A673 (cell line): ENCODE measurements around the gene WNT11. TPM values are rescaled to one million over a fixed set of nuclear protein-coding genes. Genes with fewer than 3 reads are reported as not detected.

Experiments
- BruUV-seq: library from RNA; stranded (reverse); fragments of 400-500 nt; replicated peaks from 2 replicates; lab custom pipeline; 2021; lab: Mats Ljungman, UMichigan
- CTCF ChIA-PET: fragments of 300-600 bp; sonication (Branson Sonifier 250); formaldehyde crosslinking; loops from one replicate; lab custom pipeline; 2022; ENCODE audit warnings: antibody characterized with exemption; lab: Charles Lee
- POLR2A ChIA-PET: fragments of 300-600 bp; sonication (Branson Sonifier 250); formaldehyde crosslinking; loops from one replicate; lab custom pipeline; 2022; ENCODE audit warnings: antibody characterized with exemption; ENCODE audit not compliant: low non-redundant PET; lab: Charles Lee
- DNase-seq: peaks from one replicate; pipeline ENCODE4 v3.0.0-alpha.2; 2015; ENCODE audit warnings: low spot score
- H3K27ac ChIP-seq: fragments of 200-600 bp; sonication (generic); 2 replicates; pipeline ENCODE4 v1.5.1; 2016; ENCODE audit warnings: mixed run types, low read depth, mild to moderate bottlenecking, mixed read lengths, antibody characterized with exemption, low read length; ENCODE audit not compliant: poor library complexity, severe bottlenecking
- H3K27me3 ChIP-seq: fragments of 200-600 bp; sonication (generic); replicated peaks from 2 replicates; pipeline ENCODE4 v1.6.1; 2017; ENCODE audit warnings: mixed run types, low read depth, mild to moderate bottlenecking, mixed read lengths, antibody characterized with exemption, low read length; ENCODE audit not compliant: insufficient read depth, poor library complexity
- H3K36me3 ChIP-seq: fragments of 200-600 bp; sonication (generic); 2 replicates; pipeline ENCODE4 v1.6.1; 2016; ENCODE audit warnings: mixed run types, mild to moderate bottlenecking, mixed read lengths, antibody characterized with exemption, low read length; ENCODE audit not compliant: insufficient read depth, poor library complexity, severe bottlenecking
- H3K4me1 ChIP-seq: fragments of 200-600 bp; sonication (generic); 2 replicates; pipeline ENCODE4 v1.6.1; 2017; ENCODE audit warnings: mixed run types, mild to moderate bottlenecking, mixed read lengths, antibody characterized with exemption, low read length; ENCODE audit not compliant: insufficient read depth, poor library complexity, severe bottlenecking
- H3K4me3 ChIP-seq: fragments of 200-600 bp; sonication (generic); 2 replicates; pipeline ENCODE4 v1.5.1; 2016; ENCODE audit warnings: low read depth, mixed run types, mild to moderate bottlenecking, mixed read lengths, low read length; ENCODE audit not compliant: poor library complexity, severe bottlenecking
- H3K9me3 ChIP-seq: fragments of 200-600 bp; sonication (generic); 2 replicates; pipeline ENCODE4 v1.6.1; 2016; ENCODE audit warnings: mixed run types, low read depth, mild to moderate bottlenecking, mixed read lengths, antibody characterized with exemption, low read length; ENCODE audit not compliant: poor library complexity, severe bottlenecking
- CTCF ChIP-seq: fragments of 300-800, 200-600 bp; sonication (generic); conservative IDR thresholded peaks from 2 replicates; pipeline ENCODE4 v1.5.1; 2017; ENCODE audit warnings: low read depth, mild to moderate bottlenecking, antibody characterized with exemption, low read length, moderate library complexity, mixed read lengths
- EZH2 ChIP-seq: fragments of 200-600 bp; sonication (generic); IDR thresholded peaks from 2 replicates; pipeline ENCODE4 v1.6.1; 2017; ENCODE audit warnings: borderline replicate concordance, low read depth, mild to moderate bottlenecking, mixed read lengths, antibody characterized with exemption, low read length; ENCODE audit not compliant: poor library complexity, severe bottlenecking
- intact Hi-C: fragments of 100-400 bp; cut with micrococcal nuclease; formaldehyde crosslinking; loops from one replicate; pipeline ENCODE4 v1.10.0; 2022; ENCODE audit not compliant: unreplicated experiment
- total RNA-seq: library from RNA; stranded (reverse); gene quantifications from 2 replicates; pipeline ENCODE4 v1.2.3, GENCODE V29; 2021

The WNT11 gene
- total RNA-seq, 1 experiment from 2014 or later: 1.2 TPM

GRCh38 chr11:76208438-76209374 lies 2.4 kb upstream of the WNT11 start:
- H3K4me3 ChIP-seq: peak overlapping the region; percentile 56
- POLR2A ChIA-PET: interaction anchor here (0.6 kb wide), 1 partner anchor 14 kb away, joined by 4 read pairs; no protein-coding TSS in a partner anchor
- no peaks in the 10 kb centered on the region for H3K36me3 ChIP-seq
- TF ChIP-seq EZH2 (no peak), CTCF (peak; percentile 98)
- H3K27ac ChIP-seq: no peak overlapping the region
- CTCF ChIA-PET: interaction anchor here (0.5 to 3.4 kb wide), 11 partner anchors 9 to 472 kb away, joined by 3 to 40 read pairs (median 5); no protein-coding TSS in a partner anchor
- intact Hi-C loops: loop anchor here (2.0 to 5.0 kb wide), 3 partner anchors 26 to 311 kb away; no protein-coding TSS in a partner anchor
- H3K4me1 ChIP-seq: peaks cover 34% of the 10 kb centered on the region
- peak; percentile 72 for DNase-seq
- H3K9me3 ChIP-seq: no peaks in the 10 kb centered on the region
- H3K27me3 ChIP-seq: peaks cover 69% of the 10 kb centered on the region
- BruUV-seq: no TSS peak

GRCh38 chr11:76207642-76208401 lies 1.5 kb upstream of the WNT11 start:
- intact Hi-C loops: loop anchor here (1.0 to 5.0 kb wide), 5 partner anchors 27 to 473 kb away; no protein-coding TSS in a partner anchor
- CTCF ChIA-PET: interaction anchor here (0.5 to 3.4 kb wide), 21 partner anchors 10 to 512 kb away, joined by 3 to 40 read pairs (median 4); no protein-coding TSS in a partner anchor
- no TSS peak for BruUV-seq
- TF ChIP-seq CTCF: peak; percentile 93
- no peak for TF ChIP-seq EZH2
- DNase-seq: peak; percentile 93
- no peak overlapping the region for H3K27ac ChIP-seq
- no peaks in the 10 kb centered on the region for H3K9me3 ChIP-seq
- H3K4me3 ChIP-seq: peak overlapping the region; percentile 56
- H3K36me3 ChIP-seq: no peaks in the 10 kb centered on the region
- POLR2A ChIA-PET: interaction anchor here (0.6 kb wide), 1 partner anchor 15 kb away, joined by 4 read pairs; no protein-coding TSS in a partner anchor
- peaks cover 69% of the 10 kb centered on the region for H3K27me3 ChIP-seq
- H3K4me1 ChIP-seq: peaks cover 34% of the 10 kb centered on the region

- H3K36me3 ChIP-seq: no peaks in the 10 kb centered on the region
- H3K4me1 ChIP-seq: peaks cover 34% of the 10 kb centered on the region
- no peaks in the 10 kb centered on the region for H3K9me3 ChIP-seq
- POLR2A ChIA-PET: no interaction called here
- BruUV-seq: no TSS peak
- CTCF ChIA-PET: interaction anchor here (1.1 kb wide), 1 partner anchor 54 kb away, joined by 4 read pairs; no protein-coding TSS in a partner anchor
- no peak overlapping the region for H3K27ac ChIP-seq
- H3K27me3 ChIP-seq: peaks cover 52% of the 10 kb centered on the region
- TF ChIP-seq CTCF (no peak), EZH2 (peak; percentile 14)
- no peak for DNase-seq
- peak overlapping the region; percentile 56 for H3K4me3 ChIP-seq
- intact Hi-C loops: loop anchor here (2.0 to 5.0 kb wide), 3 partner anchors 306 to 475 kb away; no protein-coding TSS in a partner anchor
Measured at GRCh38 chr11:76206077-76206326, 300 bp downstream of the WNT11 start.
